Fibroblast of lung (primary cell): Measurements from ENCODE around the gene MYH10. TPM values are rescaled to one million over a fixed set of nuclear protein-coding genes. Genes with fewer than 3 reads are reported as not detected.

ENCODE experiments used
- DNase-seq, 2 donors: peaks; one replicate each; pipeline versions ENCODE4 v3.0.0 to v3.0.0-alpha.2; 2010; ENCODE audit warnings: low read depth in 2 of 2
- H2AFZ ChIP-seq: 2 replicates; pipeline ENCODE4 v1.5.1; 2012; ENCODE audit warnings: low read length, control low read depth, inconsistent platforms
- H3K27ac ChIP-seq: 2 replicates; pipeline ENCODE4 v1.5.1; 2011; ENCODE audit warnings: low read length, control low read depth; ENCODE audit not compliant: insufficient read depth
- H3K27me3 ChIP-seq: 2 replicates; pipeline ENCODE4 v1.5.1; 2011; ENCODE audit warnings: mild to moderate bottlenecking, low read length; ENCODE audit not compliant: control insufficient read depth, insufficient read depth
- H3K36me3 ChIP-seq: 2 replicates; pipeline ENCODE4 v1.5.1; 2011; ENCODE audit warnings: low read length; ENCODE audit not compliant: control insufficient read depth, insufficient read depth
- H3K4me1 ChIP-seq: 2 replicates; pipeline ENCODE4 v1.5.1; 2011; ENCODE audit warnings: low read length; ENCODE audit not compliant: control insufficient read depth, insufficient read depth; ENCODE audit errors: extremely low read depth
- H3K4me2 ChIP-seq: 2 replicates; pipeline ENCODE4 v1.5.1; 2011; ENCODE audit warnings: low read length, control low read depth; ENCODE audit not compliant: insufficient read depth; ENCODE audit errors: extremely low read depth
- H3K4me3 ChIP-seq, 4 experiments: fragments of 200-600 bp in 1 of 4; sonication (generic) in 1 of 4; replicated peaks in 1 of 4; 2 replicates each; pipeline ENCODE4 v1.5.1; 2011 to 2016; ENCODE audit warnings: low read length in 4 of 4, low read depth in 3 of 4, mild to moderate bottlenecking in 3 of 4, control low read depth in 2 of 4, inconsistent platforms in 1 of 4, mixed read lengths in 1 of 4; ENCODE audit not compliant: insufficient read depth in 1 of 4; ENCODE audit errors: control extremely low read depth in 1 of 4
- H3K79me2 ChIP-seq: 2 replicates; pipeline ENCODE4 v1.5.1; 2012; ENCODE audit warnings: mild to moderate bottlenecking, low read length, inconsistent platforms; ENCODE audit not compliant: control insufficient read depth, insufficient read depth
- H3K9ac ChIP-seq: 2 replicates; pipeline ENCODE4 v1.5.1; 2011; ENCODE audit warnings: mild to moderate bottlenecking, low read length, control low read depth; ENCODE audit not compliant: insufficient read depth
- H3K9me3 ChIP-seq: 2 replicates; pipeline ENCODE4 v1.5.1; 2012; ENCODE audit warnings: low read depth, low read length; ENCODE audit not compliant: control insufficient read depth, insufficient read depth
- H4K20me1 ChIP-seq: 2 replicates; pipeline ENCODE4 v1.5.1; 2011; ENCODE audit warnings: low read length; ENCODE audit not compliant: control insufficient read depth, insufficient read depth; ENCODE audit errors: extremely low read depth
- CTCF ChIP-seq, 2 donors: IDR thresholded peaks in 1 of 2; conservative IDR thresholded peaks in 1 of 2; 1 replicate in 1 of 2; 2 replicates in 1 of 2; pipeline ENCODE4 v1.5.1; 2011 to 2012; ENCODE audit warnings: low read length in 2 of 2, control low read depth in 1 of 2, inconsistent platforms in 1 of 2, low read depth in 1 of 2, mild to moderate bottlenecking in 1 of 2
- EZH2 ChIP-seq: IDR thresholded peaks from 2 replicates; pipeline ENCODE4 v1.5.1; 2012; ENCODE audit warnings: low read length, control low read depth, mild to moderate bottlenecking; ENCODE audit errors: missing control alignments
- polyA plus RNA-seq, 2 donors: library from polyadenylated mRNA; depleted of rRNA in 1 of 2; stranded (reverse) in 1 of 2; unstranded in 1 of 2; fragments of >200 nt; gene quantifications; 2 replicates each; pipeline ENCODE4 v1.2.1, GENCODE V29; 2011 to 2012; ENCODE audit warnings: missing spikeins in 1 of 2
- total RNA-seq: library from RNA; depleted of rRNA; stranded (reverse); fragments of >200 nt; gene quantifications from 2 replicates; pipeline ENCODE4 v1.2.1, GENCODE V29; 2014

MYH10 gene
- total and polyA plus RNA-seq, 2 donors (not counting 1 experiment from before 2014, with no cell fraction given), result 54.6 to 104 TPM

- no peak overlapping the region for H3K9ac ChIP-seq
- H3K27me3 ChIP-seq, result no peaks in the 10 kb centered on the region
- H3K36me3 ChIP-seq, result peaks cover 9% of the 10 kb centered on the region
- H3K27ac ChIP-seq, result no peak overlapping the region
- no peaks in the 10 kb centered on the region for H3K79me2 ChIP-seq
- no peak overlapping the region for H3K4me3 ChIP-seq
- DNase-seq, result no peak
- H3K4me2 ChIP-seq, result no peak overlapping the region
- H3K9me3 ChIP-seq, result no peaks in the 10 kb centered on the region
- TF ChIP-seq CTCF (conservative IDR thresholded peaks at IDR 0.05 in 1 of 2, IDR thresholded peaks at IDR 0.05 in 1 of 2; ENCODE audit: low read depth in 1 of 2, low read length in 2 of 2) (no peak), EZH2 (no peak)
- no peak overlapping the region for H2AFZ ChIP-seq
- H4K20me1 ChIP-seq, result no peaks in the 10 kb centered on the region
- H3K4me1 ChIP-seq, result no peaks in the 10 kb centered on the region
These were observed 136.5 kb downstream of the MYH10 start for GRCh38 chr17:8494021-8494420.

- TF ChIP-seq EZH2 (no peak), CTCF (conservative IDR thresholded peaks at IDR 0.05 in 1 of 2, IDR thresholded peaks at IDR 0.05 in 1 of 2; ENCODE audit: low read depth in 1 of 2, low read length in 2 of 2) (no peak)
- H3K36me3 ChIP-seq, result peaks cover 11% of the 10 kb centered on the region
These were observed 138.4 kb downstream of the MYH10 start for GRCh38 chr17:8492121-8492520.

GRCh38 chr17:8490256-8491023, 140.1 kb downstream of the MYH10 start:
- Histone ChIP-seq H3K27ac (no peak overlapping the region), H3K9me3 (no peaks in the 10 kb centered on the region), H3K4me2 (no peak overlapping the region), H2AFZ (no peak overlapping the region), H3K4me1 (peaks cover 3% of the 10 kb centered on the region), H3K9ac (no peak overlapping the region), H3K4me3 (no peak overlapping the region), H3K79me2 (no peaks in the 10 kb centered on the region), H4K20me1 (no peaks in the 10 kb centered on the region), H3K36me3 (peaks cover 12% of the 10 kb centered on the region), H3K27me3 (no peaks in the 10 kb centered on the region)
- no peak for DNase-seq
- TF ChIP-seq CTCF (conservative IDR thresholded peaks at IDR 0.05 in 1 of 2, IDR thresholded peaks at IDR 0.05 in 1 of 2; ENCODE audit: low read depth in 1 of 2, low read length in 2 of 2), result no peak
- no peak for TF ChIP-seq EZH2

More at GRCh38 chr17:8492121-8492520, 138.4 kb downstream of the MYH10 start:
- no peak overlapping the region for H3K27ac ChIP-seq
- H3K4me3 ChIP-seq, result no peak overlapping the region
- DNase-seq, result no peak
- H3K27me3 ChIP-seq, result no peaks in the 10 kb centered on the region
- no peaks in the 10 kb centered on the region for H4K20me1 ChIP-seq
- H3K4me2 ChIP-seq, result no peak overlapping the region
- no peak overlapping the region for H2AFZ ChIP-seq
- H3K9ac ChIP-seq, result no peak overlapping the region
- H3K79me2 ChIP-seq, result no peaks in the 10 kb centered on the region
- H3K9me3 ChIP-seq, result no peaks in the 10 kb centered on the region
- peaks cover 3% of the 10 kb centered on the region for H3K4me1 ChIP-seq
